Activated CD8-positive, alpha-beta memory T cell treated with anti-CD3 and anti-CD28 coated beads, Interleukin-2, amount 50 U/mL, for 1 hour (primary cell): ENCODE results near the gene DCN.
"Not testable (repeated sequence)": the region's sequence is repeated elsewhere in the genome, so short reads cannot be mapped to it uniquely, and the experiment has no call there.

ENCODE experiments used
- DNase-seq: peaks from one replicate; pipeline ENCODE4 v3.0.0-alpha.2; 2020; ENCODE audit errors: extremely low read depth

DCN gene, protein sequence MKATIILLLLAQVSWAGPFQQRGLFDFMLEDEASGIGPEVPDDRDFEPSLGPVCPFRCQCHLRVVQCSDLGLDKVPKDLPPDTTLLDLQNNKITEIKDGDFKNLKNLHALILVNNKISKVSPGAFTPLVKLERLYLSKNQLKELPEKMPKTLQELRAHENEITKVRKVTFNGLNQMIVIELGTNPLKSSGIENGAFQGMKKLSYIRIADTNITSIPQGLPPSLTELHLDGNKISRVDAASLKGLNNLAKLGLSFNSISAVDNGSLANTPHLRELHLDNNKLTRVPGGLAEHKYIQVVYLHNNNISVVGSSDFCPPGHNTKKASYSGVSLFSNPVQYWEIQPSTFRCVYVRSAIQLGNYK

DNA sequence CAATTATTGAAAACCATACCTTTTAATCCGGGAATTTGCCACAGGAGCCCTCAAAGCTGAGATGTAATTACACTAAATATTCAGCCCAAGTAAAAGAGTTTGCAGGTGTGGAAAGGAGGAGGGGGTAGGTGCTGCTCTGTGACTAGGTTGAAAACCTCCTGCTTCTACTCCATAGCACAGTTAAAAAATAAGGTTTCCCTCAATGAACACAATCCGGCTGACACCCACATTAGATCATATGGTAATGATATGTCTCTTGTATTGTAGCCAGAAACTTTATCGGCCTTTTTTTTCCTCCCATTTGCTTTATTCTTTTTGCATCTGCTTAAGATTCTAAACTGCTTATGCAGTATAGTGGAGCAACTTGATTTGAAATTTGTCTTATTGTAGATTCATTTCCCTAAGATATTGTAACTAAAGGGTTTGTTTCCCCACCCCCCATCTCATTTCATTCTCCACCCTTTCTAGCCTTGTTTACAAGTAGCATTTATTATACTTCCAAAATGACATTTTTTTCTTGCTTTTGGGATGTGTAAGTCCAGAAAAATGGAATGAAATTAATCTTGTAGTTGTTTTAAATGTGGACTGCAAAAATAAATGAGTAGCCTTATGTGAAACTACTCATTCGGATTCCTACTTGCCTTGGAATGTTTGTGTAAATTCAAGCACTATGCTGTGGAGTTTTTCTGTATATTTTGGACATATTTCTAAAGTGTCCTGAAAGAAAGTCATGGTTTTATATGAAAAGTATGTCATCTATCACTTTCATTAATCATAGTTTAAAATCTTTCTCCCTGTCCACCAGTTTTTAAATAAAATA is at the start of gene DCN:
Gene DCN, minus strand, starts transcription at position 182 of the 820 bp plus-strand sequence. CDS start 4,265 bp downstream, outside the sequence.
- DNase-seq = no peak

DNA sequence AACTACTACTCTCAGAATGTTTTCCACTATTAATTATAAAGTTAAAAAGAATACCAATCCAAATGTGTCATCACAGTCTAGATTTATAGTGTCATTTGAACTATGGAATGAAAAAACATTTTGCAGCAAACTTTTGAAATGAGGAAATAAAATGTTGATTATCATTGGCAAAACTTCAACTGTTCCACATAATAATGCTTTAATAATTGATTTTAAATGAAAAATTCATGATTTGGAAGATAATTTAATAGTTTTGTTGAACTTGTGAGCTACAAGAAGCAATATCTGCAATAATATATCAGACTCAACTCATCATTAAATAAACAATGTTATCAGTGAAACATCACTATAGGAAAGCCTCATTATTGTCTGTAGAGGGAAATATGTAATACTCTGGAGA is 48.2 kb upstream of the DCN start:
- DNase-seq = no peak

DNA sequence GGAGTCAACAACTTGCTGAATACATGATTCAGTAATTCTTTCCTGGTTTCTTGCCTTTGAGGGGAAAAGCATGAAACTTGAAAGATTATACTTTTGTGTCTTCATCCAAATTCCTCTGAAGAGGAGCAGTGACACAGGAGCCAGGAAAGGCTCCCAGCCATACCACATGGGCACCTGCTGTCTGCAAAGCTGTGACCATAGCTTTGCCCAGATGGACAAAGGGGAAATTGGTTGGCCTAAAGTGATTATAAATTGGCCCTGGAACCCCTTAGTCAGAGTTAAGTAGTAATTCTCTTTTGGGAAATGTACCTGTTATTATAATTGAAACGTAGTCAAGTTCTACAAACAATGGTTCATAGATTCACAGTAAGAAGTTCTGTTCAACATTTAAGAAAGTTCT is 44.3 kb upstream of the DCN start:
- DNase-seq = no peak

DNA sequence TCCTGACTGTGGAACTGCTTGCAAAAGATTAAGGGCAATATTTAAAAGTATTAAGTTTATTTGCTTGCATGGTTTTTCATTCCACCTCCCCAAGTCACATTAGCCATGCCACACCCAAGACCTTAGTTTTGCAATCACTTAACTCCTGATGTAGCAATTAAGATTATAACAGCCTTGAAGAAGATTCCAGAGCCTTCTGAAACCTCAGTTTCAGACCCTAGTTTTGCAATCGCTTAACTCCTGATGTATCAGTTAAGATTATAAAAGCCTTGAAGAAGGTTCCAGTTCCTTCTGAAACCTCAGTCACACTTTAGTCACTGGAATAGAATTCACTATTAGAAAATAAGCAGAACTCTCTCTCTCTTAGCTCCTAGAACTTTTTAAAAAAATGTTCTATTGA is 42.7 kb upstream of the DCN start:
- DNase-seq = no peak

DNA sequence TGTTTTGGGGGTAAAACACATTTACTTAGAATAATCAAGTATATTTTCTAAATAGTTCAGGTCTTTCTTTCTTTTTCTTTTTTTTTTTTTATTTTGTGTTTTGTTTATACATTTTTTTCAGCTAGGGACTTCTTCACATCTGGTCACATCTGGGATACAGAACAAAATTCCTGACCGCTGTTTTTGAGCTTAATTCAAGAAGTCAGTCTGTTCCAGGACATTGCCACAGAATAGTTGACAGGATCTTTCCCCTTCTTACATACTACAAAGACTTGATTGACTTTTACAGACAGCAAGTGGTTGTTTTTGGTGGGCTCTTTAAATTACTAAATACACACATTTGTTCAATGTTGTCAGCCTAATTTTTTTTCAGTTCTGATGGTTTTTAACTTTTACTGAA is 41.8 kb upstream of the DCN start:
- DNase-seq = no peak

DNA sequence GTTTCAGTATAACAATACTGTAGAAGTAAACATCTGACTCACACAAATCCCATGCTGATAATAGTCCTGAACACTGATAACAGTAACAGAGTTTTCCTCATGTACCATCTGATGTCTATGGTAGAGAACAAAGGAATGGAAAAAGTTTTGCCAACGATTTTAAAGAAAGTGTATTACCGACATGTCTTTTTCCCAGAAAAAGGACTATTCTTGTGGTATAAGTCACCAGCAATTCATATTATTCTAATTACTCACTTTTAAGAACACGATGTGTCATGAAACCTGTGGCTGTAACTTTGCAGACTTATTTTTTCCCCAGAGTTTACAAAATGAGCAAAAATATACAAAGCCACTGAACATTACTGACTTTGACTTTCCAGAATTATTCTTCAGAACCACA is 40.1 kb upstream of the DCN start:
- DNase-seq = no peak

DNA sequence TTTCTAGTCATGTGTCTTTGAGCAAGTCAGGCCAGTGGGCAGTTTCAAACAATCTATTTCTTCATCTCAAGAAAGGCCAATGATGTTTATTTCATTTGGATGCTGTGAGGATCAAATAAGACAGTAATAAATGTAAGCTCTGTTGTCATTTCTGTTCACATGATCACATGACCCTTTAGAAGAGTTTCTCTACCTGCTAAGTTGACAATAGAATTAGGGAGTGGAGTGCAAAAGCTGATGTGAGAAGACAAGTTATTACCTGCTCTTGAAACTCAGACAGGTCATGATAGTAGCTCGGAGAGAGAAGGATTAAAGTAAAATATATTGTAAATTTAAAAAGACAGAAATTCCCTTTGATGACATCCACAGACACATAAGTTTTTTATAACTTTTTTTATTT is 37.3 kb upstream of the DCN start:
- no peak for DNase-seq

DNA sequence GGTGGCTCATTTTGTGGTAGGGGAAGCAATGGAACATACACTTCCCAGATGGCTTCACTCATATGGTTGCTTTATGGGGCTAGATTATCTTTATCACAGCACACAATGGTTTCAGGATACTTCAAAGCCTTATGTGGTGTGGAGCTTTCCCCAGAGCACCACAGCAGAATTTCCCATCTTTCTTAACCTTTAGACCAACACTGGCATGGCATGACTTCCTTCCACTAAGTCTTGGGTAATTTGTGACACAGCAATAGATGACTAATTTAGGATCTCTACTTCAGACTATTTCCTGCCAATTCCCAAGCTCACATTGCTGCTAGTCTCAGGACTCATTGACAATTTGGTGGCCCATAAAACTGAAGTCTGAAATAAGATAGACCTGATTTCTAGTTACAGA is 36.9 kb upstream of the DCN start:
- no peak for DNase-seq

DNA sequence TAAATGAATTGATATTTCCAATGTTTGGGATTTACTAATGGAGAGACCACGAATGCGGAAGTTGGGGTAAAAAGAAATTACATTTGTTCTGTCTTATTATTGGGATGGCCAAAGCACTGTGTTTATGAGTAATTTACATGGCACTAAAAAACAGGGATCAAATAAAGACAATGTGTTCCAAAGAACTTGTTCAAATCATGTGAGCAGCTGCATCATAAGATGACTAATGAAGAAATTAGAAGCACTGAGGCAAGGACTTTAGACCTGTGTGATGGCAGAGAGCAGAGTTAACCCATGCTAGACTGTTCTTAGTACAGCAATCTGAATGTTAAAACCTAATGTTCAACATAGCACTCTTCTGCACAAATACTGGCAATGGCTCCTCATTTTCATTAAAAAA is 34.3 kb upstream of the DCN start:
- DNase-seq = no peak

DNA sequence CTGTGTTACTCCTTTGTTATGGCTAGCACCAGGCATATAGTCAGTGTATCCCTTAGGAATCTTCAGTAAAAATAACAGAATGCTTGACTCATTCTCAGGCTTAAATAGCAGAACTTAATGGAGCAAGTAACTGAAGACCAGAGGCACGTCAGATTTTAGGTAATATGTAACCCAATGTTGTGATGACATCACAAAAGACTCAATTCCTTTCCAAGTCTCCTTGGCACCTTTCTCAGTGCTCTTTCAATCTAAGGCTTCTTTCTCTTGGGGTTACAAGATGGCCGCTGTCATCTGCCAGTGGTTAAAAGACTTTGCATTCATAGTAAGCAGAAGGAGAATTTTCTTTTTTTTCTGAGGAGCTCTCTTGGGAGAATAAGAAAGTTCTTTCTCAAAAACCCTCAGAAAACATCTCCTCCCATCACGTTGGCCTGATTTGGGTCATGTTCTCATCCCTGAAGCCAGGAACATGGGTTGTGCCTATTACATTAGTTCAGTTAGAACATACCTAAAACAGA is 33.4 kb upstream of the DCN start:
- DNase-seq = no peak

DNA sequence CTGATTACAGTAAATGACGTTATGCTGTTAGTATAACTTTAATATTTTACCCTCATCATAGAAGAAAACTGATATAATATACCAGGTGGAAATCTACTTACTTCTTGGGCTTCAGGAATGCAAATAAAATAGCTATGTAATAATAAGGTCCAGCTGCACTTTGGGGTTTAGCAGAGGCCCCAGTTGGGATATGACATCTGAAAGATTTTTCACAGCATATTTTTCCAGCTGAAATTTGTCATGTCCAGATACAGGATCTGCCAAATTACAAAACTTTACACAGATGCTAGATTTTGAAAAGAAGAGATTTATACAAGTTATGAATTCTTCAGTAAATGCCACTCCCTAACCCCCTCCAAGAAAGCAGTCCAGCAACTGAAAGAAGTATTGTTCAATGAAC is 29.2 kb upstream of the DCN start:
- no peak for DNase-seq

DNA sequence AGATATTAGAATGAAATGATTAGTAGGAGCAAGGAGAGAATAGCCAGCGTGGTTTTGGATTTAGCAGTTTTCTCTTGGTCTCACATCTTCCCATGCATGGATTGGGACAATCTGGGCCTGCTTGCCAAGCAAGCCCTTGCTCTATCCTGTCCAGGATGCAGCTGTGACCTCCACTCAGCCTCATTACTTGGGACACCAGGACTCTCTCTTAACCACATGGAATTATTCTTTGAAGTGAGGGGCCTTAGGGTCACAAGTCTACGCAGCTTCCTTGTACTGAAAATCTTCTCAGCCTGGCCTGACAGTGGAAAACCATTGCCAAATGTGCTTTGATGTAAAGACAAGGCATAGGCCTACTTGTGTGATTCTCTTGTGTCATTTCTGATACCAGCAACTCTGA is 28.0 kb upstream of the DCN start:
- DNase-seq = no peak

DNA sequence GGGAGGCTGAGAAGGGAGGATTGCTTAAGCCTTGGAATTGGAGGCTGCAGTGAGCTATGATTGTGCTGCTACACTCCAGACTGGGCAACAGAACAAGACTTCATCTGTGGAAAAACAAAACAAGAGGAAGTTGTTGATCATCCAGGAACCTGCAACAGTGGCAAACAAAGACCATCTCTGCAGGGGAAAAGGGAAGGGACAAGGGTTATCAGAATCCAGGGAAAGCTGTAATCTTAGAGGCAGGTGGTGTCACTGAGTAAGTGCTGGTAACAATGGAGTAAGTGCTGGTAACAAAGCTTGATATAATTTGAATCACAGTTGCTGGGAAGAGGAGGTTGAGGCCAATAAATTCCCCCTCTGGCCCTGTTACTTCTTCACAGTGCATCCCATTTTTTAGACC is 27.5 kb upstream of the DCN start:
- no peak for DNase-seq

DNA sequence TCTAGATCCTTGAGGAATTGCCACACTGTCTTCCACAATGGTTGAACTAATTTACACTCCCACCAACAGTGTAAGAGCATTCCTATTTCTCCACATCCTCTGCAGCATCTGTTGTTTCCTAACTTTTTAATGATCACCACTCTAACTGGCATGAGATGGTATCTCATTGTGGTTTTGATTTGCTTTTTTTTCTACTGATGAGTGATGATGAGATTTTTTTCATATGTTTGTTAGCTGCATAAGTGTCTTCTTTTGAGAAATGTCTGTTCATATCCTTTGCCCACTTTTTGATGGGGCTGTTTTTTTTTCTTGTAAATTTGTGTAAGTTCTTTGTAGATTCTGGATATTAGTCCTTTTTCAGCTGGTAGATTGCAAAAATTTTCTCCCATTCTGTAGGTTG is 24.7 kb upstream of the DCN start:
- not testable (repeated sequence) for DNase-seq

DNA sequence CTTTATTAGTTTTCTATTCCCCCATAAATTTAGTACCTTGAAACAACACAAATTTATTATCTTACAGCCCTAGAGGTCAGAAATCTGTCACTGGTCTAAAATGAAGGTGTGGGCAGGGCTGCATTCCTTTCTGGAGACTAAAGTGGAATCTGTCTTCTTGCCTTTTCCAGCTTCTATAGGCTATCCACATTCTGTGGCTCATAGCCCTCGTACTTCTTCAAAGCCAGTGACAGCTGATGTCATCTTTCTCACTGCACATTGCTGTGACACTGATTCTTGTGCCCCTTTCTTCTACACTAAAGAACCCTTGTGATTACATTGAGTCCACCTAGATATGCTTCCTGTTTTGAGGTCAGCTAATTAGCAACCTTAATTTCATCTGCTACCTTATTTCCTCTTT is 23.2 kb upstream of the DCN start:
- no peak for DNase-seq

DNA sequence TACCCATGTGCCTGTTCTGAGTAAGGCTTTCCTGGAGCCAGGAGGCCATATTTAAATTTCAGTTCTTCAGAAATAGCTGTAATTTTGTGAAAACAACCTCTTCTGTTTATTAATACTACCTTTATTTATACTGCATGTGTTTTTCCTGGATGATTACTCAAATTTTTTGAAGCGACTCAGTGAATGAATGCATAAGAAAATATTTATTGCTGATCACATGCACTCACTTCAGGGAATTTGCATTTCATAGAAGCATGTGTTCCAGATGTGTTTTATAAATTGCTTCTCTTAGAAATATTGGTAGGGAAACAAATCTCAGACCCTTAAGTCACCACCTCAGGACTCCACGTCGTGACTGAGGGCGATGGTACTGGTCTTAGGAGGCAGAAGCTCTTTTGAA is 21.8 kb upstream of the DCN start:
- DNase-seq = no peak

DNA sequence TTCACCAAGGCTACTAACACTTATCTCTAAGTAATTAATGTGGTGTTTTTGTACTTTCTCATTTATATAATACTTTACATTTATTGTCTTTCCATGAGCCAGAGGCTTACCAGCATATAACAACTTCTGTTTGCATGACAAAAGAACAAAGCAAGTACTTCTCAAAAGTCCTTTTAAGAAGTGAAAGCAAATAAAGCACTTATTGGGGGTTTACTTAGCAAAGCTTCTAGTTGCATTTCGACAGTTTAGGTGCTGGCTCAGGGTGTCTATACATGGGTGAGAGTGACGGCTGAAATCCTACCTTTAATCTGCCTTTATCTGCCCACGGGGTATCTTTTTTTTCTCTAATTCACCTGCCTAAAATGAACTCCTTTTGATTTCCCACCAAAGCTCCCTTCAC is 21.0 kb upstream of the DCN start:
- DNase-seq = no peak

DNA sequence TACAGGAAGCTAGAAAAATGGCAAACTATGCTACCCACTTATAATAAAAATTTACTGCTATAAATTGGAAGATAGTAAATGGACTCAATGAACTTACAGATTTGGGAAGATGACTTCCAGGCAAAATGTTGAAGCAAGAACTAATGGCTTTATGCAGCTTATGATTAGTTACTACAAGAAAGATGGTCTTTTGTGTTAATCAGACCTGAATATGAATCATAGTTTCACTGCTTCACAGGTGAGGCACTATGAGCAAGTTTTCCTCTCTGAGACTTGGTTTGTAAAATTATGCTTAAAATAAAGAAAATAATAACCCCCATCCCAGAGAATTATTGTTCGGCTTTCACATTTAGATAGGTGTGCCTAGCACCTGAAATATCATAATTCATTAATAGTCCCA is 19.8 kb upstream of the DCN start:
- no peak for DNase-seq

DNA sequence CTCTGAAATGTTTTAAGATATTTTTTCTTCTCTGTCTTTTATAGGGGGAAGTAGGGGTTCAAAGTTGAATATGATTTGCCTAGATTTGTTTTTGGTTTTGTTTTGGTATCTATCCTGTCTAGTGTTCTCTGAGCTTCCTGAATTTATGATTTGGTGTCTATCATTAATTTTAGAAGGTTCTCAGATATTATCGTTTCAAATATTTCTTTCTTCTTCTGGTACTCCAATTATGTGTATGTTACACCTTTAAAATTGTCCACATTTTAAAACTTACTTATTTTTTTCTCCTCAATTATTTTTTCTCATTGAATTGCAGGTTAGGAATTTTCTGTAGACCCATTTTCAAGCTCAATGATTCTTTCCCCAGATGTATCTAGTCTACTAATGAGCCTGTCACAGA is 13.8 kb upstream of the DCN start:
- DNase-seq = no peak

DNA sequence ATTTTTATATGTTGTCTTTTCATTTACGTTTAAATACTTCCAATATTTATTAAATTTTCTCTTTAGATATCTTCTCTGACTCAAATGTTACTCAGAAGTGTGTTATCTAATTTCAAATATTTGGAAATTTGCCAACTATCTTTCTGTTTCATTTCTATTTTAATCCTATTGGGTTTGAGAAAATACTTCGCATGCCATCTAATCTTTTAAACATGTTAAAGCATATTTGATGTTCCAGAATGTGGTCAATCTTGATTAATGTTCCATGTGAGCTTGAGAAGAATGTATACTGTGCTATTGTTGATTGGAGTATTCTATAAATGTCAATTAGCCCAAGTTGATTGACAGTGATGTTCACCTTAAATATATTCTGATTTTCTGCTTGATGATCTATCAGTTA is 11.9 kb upstream of the DCN start:
- no peak for DNase-seq

DNA sequence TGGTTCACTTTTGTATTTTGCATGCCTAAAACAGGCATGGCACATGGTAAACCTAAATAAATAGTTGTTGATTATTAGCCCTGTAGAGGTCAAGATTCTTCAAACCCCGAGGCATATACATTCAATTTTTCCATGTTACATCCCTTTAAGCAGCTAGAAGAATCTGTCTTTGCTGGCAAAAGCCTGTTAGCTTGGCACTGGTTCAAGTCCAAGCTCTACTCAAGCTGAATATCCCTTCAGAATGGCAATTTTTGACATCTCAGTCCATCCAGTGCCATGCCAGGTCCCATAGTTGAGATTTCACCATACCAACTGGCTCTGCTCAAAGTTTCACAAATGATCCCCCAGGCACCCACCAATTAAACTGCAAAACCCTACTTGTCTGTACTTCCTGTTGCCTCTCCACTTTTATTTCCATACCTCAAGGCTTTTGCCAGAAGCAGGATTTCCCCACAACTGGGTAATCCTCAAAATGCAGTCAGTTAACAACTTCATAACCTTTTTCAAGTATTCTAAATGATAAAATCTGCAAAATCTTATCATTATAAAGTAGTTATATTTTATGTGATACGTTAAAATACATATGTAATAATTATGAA is 9.0 kb upstream of the DCN start:
- DNase-seq = no peak

DNA sequence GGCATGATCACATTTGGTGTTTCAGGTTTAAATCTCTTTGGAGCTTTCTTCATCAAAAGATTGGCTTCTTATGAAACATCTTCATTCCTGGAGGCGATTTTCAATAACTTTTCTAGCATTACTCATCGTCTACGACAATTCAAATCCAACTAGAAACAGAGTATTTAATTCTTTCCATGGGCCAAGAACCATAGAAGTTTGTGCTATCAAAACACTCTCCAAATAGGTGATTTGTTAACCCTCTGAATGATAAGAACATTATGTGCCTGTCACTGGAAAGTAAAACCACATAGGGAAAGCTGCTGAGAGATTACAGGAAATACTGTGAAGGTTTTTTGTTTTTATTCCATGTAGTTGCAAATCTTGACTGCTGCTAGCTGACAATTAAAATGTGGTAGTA is 6.9 kb upstream of the DCN start:
- no peak for DNase-seq

DNA sequence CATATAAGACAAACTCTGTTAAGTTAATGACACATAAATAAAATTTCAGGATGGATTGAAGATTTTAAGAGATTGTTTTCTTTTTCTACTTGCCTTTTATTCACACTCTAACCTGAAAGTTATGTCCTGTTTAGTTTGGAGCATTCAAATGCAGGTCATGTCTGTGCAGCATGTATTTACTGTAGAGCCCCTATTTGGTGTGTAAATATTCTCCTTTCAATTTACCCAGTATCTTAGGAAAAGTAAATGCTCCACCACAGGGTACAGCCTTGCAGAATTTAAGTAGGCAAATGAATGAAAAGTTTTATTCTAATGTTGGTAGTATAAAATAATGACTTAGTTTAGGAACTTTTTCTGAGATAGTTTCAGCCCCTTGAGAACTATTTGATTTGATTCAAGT is 6.2 kb upstream of the DCN start:
- no peak for DNase-seq
